Activated CD8-positive, alpha-beta memory T cell treated with anti-CD3 and anti-CD28 coated beads for 48 hours (primary cell): ENCODE results near the gene ANKDD1B.
"Not testable (repeated sequence)": the region's sequence is repeated elsewhere in the genome, so short reads cannot be mapped to it uniquely, and the experiment has no call there.

ENCODE experiments used
- DNase-seq, 3 experiments: peaks; one replicate each; pipeline ENCODE4 v3.0.0-alpha.2; 2020; ENCODE audit warnings: low read depth in 2 of 3, low spot score in 2 of 3

The ANKDD1B gene

GRCh38 chr5:75611311-75612225 is at the start of gene ANKDD1B:
Gene ANKDD1B, plus strand, starts transcription at chr5:75611453. Its CDS starts 182 bp downstream, at chr5:75611635.
- no peak for DNase-seq

- DNase-seq = not testable (repeated sequence)
These were observed 45.1 kb upstream of the ANKDD1B start for GRCh38 chr5:75565991-75566709.

GRCh38 chr5:75566710-75567309 is 44.4 kb upstream of the ANKDD1B start:
- peak in 2 of 3 experiments; percentile 18 to 35 for DNase-seq

GRCh38 chr5:75567710-75568109 is 43.5 kb upstream of the ANKDD1B start:
- no peak for DNase-seq

GRCh38 chr5:75568202-75568601 is 43.1 kb upstream of the ANKDD1B start:
- DNase-seq = no peak

GRCh38 chr5:75571547-75571946 is 39.7 kb upstream of the ANKDD1B start:
- DNase-seq = no peak

GRCh38 chr5:75574791-75575190 is 36.5 kb upstream of the ANKDD1B start:
- no peak for DNase-seq

GRCh38 chr5:75578280-75578679 is 33.0 kb upstream of the ANKDD1B start:
- not testable (repeated sequence) for DNase-seq

GRCh38 chr5:75584641-75585040 is 26.6 kb upstream of the ANKDD1B start:
- DNase-seq = no peak

GRCh38 chr5:75588666-75589065 is 22.6 kb upstream of the ANKDD1B start:
- DNase-seq = no peak

GRCh38 chr5:75600535-75600934 is 10.7 kb upstream of the ANKDD1B start:
- DNase-seq = no peak

GRCh38 chr5:75601567-75601966 is 9.7 kb upstream of the ANKDD1B start:
- DNase-seq = no peak

- DNase-seq = no peak
These were observed 9.3 kb upstream of the ANKDD1B start for GRCh38 chr5:75601996-75602395.

GRCh38 chr5:75603371-75603770 is 7.9 kb upstream of the ANKDD1B start:
- no peak for DNase-seq

- DNase-seq = no peak
These were observed 7.4 kb upstream of the ANKDD1B start for GRCh38 chr5:75603821-75604220.

- DNase-seq = not testable (repeated sequence)
These were observed 3.9 kb upstream of the ANKDD1B start for GRCh38 chr5:75607341-75607740.

GRCh38 chr5:75608870-75609269 is 2.4 kb upstream of the ANKDD1B start:
- no peak for DNase-seq

- no peak for DNase-seq
These were observed 1.1 kb upstream of the ANKDD1B start for GRCh38 chr5:75610201-75610600.

- not testable (repeated sequence) for DNase-seq
These were observed 368 bp upstream of the ANKDD1B start for GRCh38 chr5:75610859-75611310.

- DNase-seq = no peak
These were observed 945 bp downstream of the ANKDD1B start for GRCh38 chr5:75612226-75612569.

- no peak for DNase-seq
These were observed 1.6 kb downstream of the ANKDD1B start for GRCh38 chr5:75612901-75613300.

GRCh38 chr5:75614176-75614575 is 2.9 kb downstream of the ANKDD1B start:
- DNase-seq = no peak
